Neural cell (in vitro differentiated cells): ENCODE results near the gene ZNF618.

ENCODE experiments used
- EP300 ChIP-seq: fragments of 450-650 bp; conservative IDR thresholded peaks from 2 replicates; pipeline ENCODE4 v1.6.1; 2014; ENCODE audit warnings: antibody characterized with exemption, mild to moderate bottlenecking, moderate library complexity; ENCODE audit not compliant: poor library complexity, severe bottlenecking
- EZH2 ChIP-seq: fragments of 200-600, 300-800 bp; shearing (Covaris generic), sonication (generic); IDR thresholded peaks from 2 replicates; pipeline ENCODE4 v1.6.1; 2014; ENCODE audit warnings: antibody characterized with exemption, low read length, borderline replicate concordance, mild to moderate bottlenecking; ENCODE audit not compliant: insufficient read depth, poor library complexity, severe bottlenecking
- MXI1 ChIP-seq: fragments of 450-650 bp; conservative IDR thresholded peaks from 2 replicates; pipeline ENCODE4 v1.6.1; 2014; ENCODE audit warnings: antibody characterized with exemption, mild to moderate bottlenecking; ENCODE audit not compliant: poor library complexity, severe bottlenecking
- POLR2AphosphoS5 ChIP-seq: IDR thresholded peaks from 2 replicates; pipeline ENCODE4 v1.6.1; 2012
- TAF1 ChIP-seq: IDR thresholded peaks from 2 replicates; pipeline ENCODE4 v1.6.1; 2012; ENCODE audit warnings: low read depth
- TF ChIP-seq, protein P1 (sequence below): fragments of 450-650 bp; IDR thresholded peaks from 2 replicates; pipeline ENCODE4 v1.5.1; 2014; ENCODE audit warnings: antibody characterized with exemption, mild to moderate bottlenecking, moderate library complexity; ENCODE audit not compliant: poor library complexity, severe bottlenecking
- TF ChIP-seq, protein P2 (sequence below): IDR thresholded peaks from 2 replicates; pipeline ENCODE4 v1.6.1; 2012; ENCODE audit warnings: borderline replicate concordance

DNA sequence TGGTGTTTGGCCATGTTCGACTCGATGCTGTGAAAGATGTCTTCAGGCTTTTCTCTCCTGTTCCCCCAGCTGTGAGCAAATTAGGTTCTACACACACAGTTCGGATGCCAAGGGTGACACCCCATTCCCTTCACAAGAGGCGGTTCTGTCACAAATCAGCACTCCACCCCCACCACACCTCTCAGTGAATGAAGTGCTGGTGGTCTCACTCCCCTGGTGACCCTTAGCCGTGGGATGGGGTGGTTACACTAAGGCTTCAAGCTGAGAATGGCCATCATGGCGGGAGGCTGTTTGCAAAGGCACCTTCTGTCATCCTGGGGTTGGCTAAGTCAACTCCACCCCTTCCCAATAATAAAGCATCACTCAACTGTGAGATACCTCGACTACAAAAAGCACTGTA lies 175.6 kb downstream of the ZNF618 start:
- TF ChIP-seq, protein P1, sequence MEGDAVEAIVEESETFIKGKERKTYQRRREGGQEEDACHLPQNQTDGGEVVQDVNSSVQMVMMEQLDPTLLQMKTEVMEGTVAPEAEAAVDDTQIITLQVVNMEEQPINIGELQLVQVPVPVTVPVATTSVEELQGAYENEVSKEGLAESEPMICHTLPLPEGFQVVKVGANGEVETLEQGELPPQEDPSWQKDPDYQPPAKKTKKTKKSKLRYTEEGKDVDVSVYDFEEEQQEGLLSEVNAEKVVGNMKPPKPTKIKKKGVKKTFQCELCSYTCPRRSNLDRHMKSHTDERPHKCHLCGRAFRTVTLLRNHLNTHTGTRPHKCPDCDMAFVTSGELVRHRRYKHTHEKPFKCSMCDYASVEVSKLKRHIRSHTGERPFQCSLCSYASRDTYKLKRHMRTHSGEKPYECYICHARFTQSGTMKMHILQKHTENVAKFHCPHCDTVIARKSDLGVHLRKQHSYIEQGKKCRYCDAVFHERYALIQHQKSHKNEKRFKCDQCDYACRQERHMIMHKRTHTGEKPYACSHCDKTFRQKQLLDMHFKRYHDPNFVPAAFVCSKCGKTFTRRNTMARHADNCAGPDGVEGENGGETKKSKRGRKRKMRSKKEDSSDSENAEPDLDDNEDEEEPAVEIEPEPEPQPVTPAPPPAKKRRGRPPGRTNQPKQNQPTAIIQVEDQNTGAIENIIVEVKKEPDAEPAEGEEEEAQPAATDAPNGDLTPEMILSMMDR: no peak
- TF ChIP-seq EZH2: no peak
- TF ChIP-seq EP300: no peak
- no peak for TF ChIP-seq MXI1
- TF ChIP-seq POLR2AphosphoS5: no peak
- TF ChIP-seq, protein P2, sequence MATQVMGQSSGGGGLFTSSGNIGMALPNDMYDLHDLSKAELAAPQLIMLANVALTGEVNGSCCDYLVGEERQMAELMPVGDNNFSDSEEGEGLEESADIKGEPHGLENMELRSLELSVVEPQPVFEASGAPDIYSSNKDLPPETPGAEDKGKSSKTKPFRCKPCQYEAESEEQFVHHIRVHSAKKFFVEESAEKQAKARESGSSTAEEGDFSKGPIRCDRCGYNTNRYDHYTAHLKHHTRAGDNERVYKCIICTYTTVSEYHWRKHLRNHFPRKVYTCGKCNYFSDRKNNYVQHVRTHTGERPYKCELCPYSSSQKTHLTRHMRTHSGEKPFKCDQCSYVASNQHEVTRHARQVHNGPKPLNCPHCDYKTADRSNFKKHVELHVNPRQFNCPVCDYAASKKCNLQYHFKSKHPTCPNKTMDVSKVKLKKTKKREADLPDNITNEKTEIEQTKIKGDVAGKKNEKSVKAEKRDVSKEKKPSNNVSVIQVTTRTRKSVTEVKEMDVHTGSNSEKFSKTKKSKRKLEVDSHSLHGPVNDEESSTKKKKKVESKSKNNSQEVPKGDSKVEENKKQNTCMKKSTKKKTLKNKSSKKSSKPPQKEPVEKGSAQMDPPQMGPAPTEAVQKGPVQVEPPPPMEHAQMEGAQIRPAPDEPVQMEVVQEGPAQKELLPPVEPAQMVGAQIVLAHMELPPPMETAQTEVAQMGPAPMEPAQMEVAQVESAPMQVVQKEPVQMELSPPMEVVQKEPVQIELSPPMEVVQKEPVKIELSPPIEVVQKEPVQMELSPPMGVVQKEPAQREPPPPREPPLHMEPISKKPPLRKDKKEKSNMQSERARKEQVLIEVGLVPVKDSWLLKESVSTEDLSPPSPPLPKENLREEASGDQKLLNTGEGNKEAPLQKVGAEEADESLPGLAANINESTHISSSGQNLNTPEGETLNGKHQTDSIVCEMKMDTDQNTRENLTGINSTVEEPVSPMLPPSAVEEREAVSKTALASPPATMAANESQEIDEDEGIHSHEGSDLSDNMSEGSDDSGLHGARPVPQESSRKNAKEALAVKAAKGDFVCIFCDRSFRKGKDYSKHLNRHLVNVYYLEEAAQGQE: no peak
- no peak for TF ChIP-seq TAF1
